Sigmoid colon (tissue), 7 donors: ENCODE results near the gene MRPS35. TPM values are rescaled to one million over a fixed set of nuclear protein-coding genes. Genes with fewer than 3 reads are reported as not detected.

Experiments
- DNase-seq: peaks from one replicate; pipeline ENCODE4 v3.0.0-alpha.2; 2019
- H3K27ac ChIP-seq, 4 donors: fragments of 200-600 bp; sonication (generic); one replicate each; pipeline ENCODE4 v1.5.1; 2016 to 2019; ENCODE audit warnings: mild to moderate bottlenecking in 1 of 4
- H3K27me3 ChIP-seq, 3 donors: fragments of 200-600 bp; sonication (generic); one replicate each; pipeline ENCODE4 v1.5.1; 2019; ENCODE audit warnings: mild to moderate bottlenecking in 1 of 3
- H3K36me3 ChIP-seq, 4 donors: fragments of 200-600 bp; sonication (generic); one replicate each; pipeline ENCODE4 v1.5.1; 2016 to 2019
- H3K4me1 ChIP-seq, 4 donors: fragments of 200-600 bp; sonication (generic); one replicate each; pipeline ENCODE4 v1.5.1; 2017 to 2019
- H3K4me3 ChIP-seq, 4 donors: fragments of 200-600 bp; sonication (generic); one replicate each; pipeline ENCODE4 v1.5.1; 2017 to 2019; ENCODE audit warnings: mild to moderate bottlenecking in 2 of 4, moderate library complexity in 1 of 4
- H3K9me3 ChIP-seq, 4 donors: fragments of 200-600 bp in 3 of 4; sonication (generic) in 3 of 4; one replicate each; pipeline versions ENCODE4 v1.5.1 to v1.6.1; 2013 to 2019
- EP300 ChIP-seq, 4 donors: sonication (generic); formaldehyde crosslinking; IDR thresholded peaks; one replicate each; pipeline ENCODE4 v1.6.1; 2017; ENCODE audit warnings: antibody characterized with exemption in 4 of 4
- POLR2A ChIP-seq, 2 donors: fragments of 450-650 bp; IDR thresholded peaks; one replicate each; pipeline ENCODE4 v1.6.1; 2016; ENCODE audit warnings: antibody characterized with exemption in 2 of 2, mild to moderate bottlenecking in 2 of 2, moderate library complexity in 2 of 2
- POLR2AphosphoS5 ChIP-seq, 4 donors: sonication (generic); formaldehyde crosslinking; IDR thresholded peaks; one replicate each; pipeline ENCODE4 v1.6.1; 2017; ENCODE audit warnings: antibody characterized with exemption in 4 of 4
- WGBS, 2 donors: extraction: QIAGEN DNeasy Blood & Tissue Kit; methylation state at CpG; one replicate each; pipeline ENCODE4 v1.1.7; 2013; 5-methylcytosine and 5-hydroxymethylcytosine counted together
- intact Hi-C: fragments of 100-400 bp; cut with DNase I; formaldehyde crosslinking; loops from one replicate; pipeline ENCODE4 v1.15.1; 2023
- polyA plus RNA-seq, 3 donors: library from polyadenylated mRNA; stranded (reverse); fragments of 200-250 nt; gene quantifications; one replicate each; pipeline ENCODE4 v1.2.3, GENCODE V29; 2013
- total RNA-seq, 4 donors: library from RNA; depleted of rRNA; stranded (reverse); fragments of >200 nt; gene quantifications; one replicate each; pipeline ENCODE4 v1.1.0, GENCODE V29; 2016
- TF ChIP-seq, protein P1 (sequence below), 4 experiments: fragments of 450-650 bp in 3 of 4; fragments of 200-600 bp in 1 of 4; IDR thresholded peaks; one replicate each; pipeline ENCODE4 v1.5.1; 2016 to 2019; ENCODE audit warnings: antibody characterized with exemption in 4 of 4, mild to moderate bottlenecking in 3 of 4, moderate library complexity in 2 of 4
- donor health status: healthy with polysubstance abuse.
- donor health status: Bipolar disorder and iron deficiency.
- donor health status: healthy.

MRPS35 gene
- total and polyA plus RNA-seq, 7 donors: 34.3 to 98.3 (median 53.5) TPM

DNA sequence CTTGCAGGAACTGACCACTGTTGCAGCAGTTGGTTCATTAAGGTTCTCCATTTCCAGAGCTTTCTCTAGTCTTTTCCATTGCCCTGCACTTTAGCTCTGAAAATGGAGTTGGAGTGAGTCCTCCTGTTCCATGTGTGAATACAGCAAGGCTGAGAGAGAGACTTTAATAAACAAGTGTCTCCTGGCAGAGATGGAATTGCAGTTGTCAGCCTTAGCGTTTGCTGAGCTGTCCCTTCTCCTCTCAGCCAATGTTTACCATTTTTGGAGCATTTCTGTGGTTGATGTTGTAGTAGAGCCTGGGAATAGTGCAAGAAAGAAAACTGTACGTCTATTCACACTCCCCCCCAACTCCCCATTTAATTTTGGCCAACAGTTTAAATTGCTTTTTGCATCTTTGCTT, 76.9 kb downstream of the MRPS35 start:
- Histone ChIP-seq H3K27ac (peak overlapping the region in 3 of 4 donors; percentile 30 to 56 (median 48)), H3K27me3 (no peaks in the 10 kb centered on the region), H3K4me3 (no peak overlapping the region), H3K36me3 (peaks cover 4 to 16% (median 12%) of the 10 kb centered on the region in 4 donors), H3K4me1 (peaks cover 0 to 77% (median 67%) of the 10 kb centered on the region in 4 donors), H3K9me3 (no peaks in the 10 kb centered on the region)
- TF ChIP-seq POLR2AphosphoS5 (IDR thresholded peaks at IDR 0.05) (no peak), POLR2A (IDR thresholded peaks at IDR 0.05) (no peak), EP300 (IDR thresholded peaks at IDR 0.05) (no peak)
- TF ChIP-seq, protein P1, sequence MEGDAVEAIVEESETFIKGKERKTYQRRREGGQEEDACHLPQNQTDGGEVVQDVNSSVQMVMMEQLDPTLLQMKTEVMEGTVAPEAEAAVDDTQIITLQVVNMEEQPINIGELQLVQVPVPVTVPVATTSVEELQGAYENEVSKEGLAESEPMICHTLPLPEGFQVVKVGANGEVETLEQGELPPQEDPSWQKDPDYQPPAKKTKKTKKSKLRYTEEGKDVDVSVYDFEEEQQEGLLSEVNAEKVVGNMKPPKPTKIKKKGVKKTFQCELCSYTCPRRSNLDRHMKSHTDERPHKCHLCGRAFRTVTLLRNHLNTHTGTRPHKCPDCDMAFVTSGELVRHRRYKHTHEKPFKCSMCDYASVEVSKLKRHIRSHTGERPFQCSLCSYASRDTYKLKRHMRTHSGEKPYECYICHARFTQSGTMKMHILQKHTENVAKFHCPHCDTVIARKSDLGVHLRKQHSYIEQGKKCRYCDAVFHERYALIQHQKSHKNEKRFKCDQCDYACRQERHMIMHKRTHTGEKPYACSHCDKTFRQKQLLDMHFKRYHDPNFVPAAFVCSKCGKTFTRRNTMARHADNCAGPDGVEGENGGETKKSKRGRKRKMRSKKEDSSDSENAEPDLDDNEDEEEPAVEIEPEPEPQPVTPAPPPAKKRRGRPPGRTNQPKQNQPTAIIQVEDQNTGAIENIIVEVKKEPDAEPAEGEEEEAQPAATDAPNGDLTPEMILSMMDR (IDR thresholded peaks at IDR 0.05): no peak
- no peak for DNase-seq
- 74 to 81% methylated on average over 2 of the region's 2 CpGs for WGBS, 2 donors
- intact Hi-C loops: no loop called here

DNA sequence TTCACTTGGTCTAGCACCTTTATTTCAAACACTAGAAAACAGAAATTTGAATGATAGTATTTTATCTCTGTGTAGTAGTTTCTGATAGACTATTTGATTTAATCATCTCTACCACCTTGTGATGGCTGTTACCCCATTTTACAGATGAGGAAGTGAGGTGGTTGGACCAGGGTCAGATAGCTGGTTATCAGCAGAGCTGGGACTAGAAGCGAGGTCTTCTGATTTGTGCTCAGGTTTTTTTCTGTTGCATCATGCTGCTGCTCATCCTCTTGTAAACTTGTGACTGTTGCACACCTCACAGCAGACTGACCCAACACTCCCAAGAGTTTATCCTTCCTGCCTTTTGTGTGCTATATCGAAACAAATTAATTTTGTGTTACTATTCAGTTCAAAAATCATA, 79.5 kb downstream of the MRPS35 start:
- Histone ChIP-seq H3K36me3 (peaks cover 16 to 42% (median 30%) of the 10 kb centered on the region in 4 donors), H3K27ac (peak overlapping the region in 1 of 4 donors; percentile 24), H3K9me3 (no peaks in the 10 kb centered on the region), H3K27me3 (no peaks in the 10 kb centered on the region), H3K4me1 (peaks cover 0 to 51% (median 43%) of the 10 kb centered on the region in 4 donors), H3K4me3 (no peak overlapping the region)
- WGBS, 2 donors: 94 to 95% methylated on average over 2 of the region's 2 CpGs
- no peak for DNase-seq
- TF ChIP-seq EP300 (IDR thresholded peaks at IDR 0.05) (no peak), POLR2A (IDR thresholded peaks at IDR 0.05) (no peak), POLR2AphosphoS5 (IDR thresholded peaks at IDR 0.05) (no peak)
- TF ChIP-seq, protein P1 (IDR thresholded peaks at IDR 0.05): no peak
- intact Hi-C loops: no loop called here

DNA sequence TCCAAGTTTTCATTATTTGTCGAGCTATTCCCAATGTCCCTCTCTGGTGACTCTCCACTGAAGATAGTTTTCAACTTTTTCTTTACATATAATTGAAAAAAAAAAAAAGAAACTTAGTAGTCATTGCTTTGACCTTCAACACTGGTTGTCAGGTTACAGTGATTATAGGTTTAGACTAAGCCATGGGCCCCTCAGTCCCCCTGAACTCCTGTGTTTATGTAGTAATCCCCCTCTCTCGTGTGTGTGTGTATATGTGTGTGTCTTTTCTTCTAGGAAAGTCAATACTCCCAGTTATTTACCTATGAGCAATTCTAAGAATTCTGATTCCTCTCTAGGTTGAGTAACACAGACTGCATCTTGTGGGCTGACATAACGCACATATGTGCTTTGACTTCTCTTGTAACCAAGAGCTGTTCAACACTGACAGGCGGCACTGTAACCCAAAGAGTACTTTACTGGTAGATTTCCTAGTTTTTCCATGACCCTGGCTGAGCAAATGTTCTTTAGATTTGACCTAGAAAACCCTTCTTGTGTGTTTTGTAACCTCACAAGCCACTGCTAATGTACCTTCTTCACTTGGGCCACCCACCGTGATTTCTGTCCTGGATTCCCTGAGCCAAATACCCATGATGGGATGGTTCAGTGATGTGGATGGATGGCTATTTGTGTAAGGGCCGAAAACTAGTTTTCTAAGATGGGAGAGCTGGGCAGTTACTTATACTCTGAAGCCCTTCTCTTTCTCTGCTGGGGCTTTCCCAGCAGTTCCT, 84.4 kb downstream of the MRPS35 start:
- H3K9me3 ChIP-seq: no peaks in the 10 kb centered on the region
- WGBS, 2 donors: 86 to 88% methylated on average over 6 of the region's 6 CpGs
- no peak overlapping the region for H3K27ac ChIP-seq
- no peak overlapping the region for H3K4me3 ChIP-seq
- H3K27me3 ChIP-seq: no peaks in the 10 kb centered on the region
- H3K4me1 ChIP-seq: peaks cover 0 to 5% (median 0%) of the 10 kb centered on the region in 4 donors
- TF ChIP-seq POLR2A (IDR thresholded peaks at IDR 0.05) (no peak), POLR2AphosphoS5 (IDR thresholded peaks at IDR 0.05) (no peak), EP300 (IDR thresholded peaks at IDR 0.05) (no peak)
- TF ChIP-seq, protein P1 (IDR thresholded peaks at IDR 0.05): no peak
- DNase-seq: no peak
- peaks cover 24 to 87% (median 59%) of the 10 kb centered on the region in 4 donors for H3K36me3 ChIP-seq
- intact Hi-C loops: no loop called here

DNA sequence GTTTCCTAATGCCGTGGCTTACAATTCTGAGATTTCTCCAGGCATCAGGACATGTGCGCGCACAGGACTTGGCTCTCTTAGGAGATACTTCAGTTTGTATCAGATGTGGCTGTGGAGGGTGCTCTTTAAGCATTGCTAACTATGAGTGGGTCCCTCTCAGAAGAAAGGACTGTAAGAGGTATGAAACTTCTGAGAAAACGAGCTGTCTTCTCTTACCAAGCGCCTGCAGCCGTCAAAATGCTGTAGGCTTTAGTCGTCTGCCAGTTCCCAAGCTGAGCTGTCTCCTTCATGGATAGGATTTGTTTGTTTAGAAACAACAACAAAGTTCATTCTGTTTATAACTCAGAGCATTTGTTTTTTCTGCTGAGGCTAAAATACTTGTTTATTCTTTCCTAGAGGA, 85.5 kb downstream of the MRPS35 start:
- H3K27me3 ChIP-seq: no peaks in the 10 kb centered on the region
- no peaks in the 10 kb centered on the region for H3K9me3 ChIP-seq
- WGBS, 2 donors: 86 to 87% methylated on average over 7 of the region's 7 CpGs
- intact Hi-C loops: no loop called here
- no peak for TF ChIP-seq POLR2AphosphoS5 (IDR thresholded peaks at IDR 0.05)
- TF ChIP-seq, protein P1 (IDR thresholded peaks at IDR 0.05): no peak
- H3K36me3 ChIP-seq: peaks cover 24 to 96% (median 59%) of the 10 kb centered on the region in 4 donors
- no peaks in the 10 kb centered on the region for H3K4me1 ChIP-seq
- H3K27ac ChIP-seq: no peak overlapping the region
- H3K4me3 ChIP-seq: no peak overlapping the region
- no peak for DNase-seq
